Smooth muscle cell (in vitro differentiated cells): ENCODE measurements around the gene SDK1. TPM values are rescaled to one million over a fixed set of nuclear protein-coding genes. Genes with fewer than 3 reads are reported as not detected.
A peak's percentile ranks its signal among the peaks of the same experiment; 100 is the strongest.

Experiments used
- DNase-seq: peaks from one replicate; lab custom pipeline; 2025; ENCODE audit not compliant: unreplicated experiment; lab: John Stamatoyannopoulos, UW
- H2AFZ ChIP-seq: fragments of 200-600 bp; sonication (generic); 2 replicates; pipeline ENCODE4 v1.6.0; 2016; ENCODE audit warnings: antibody characterized with exemption, low read depth, mild to moderate bottlenecking
- H3F3A ChIP-seq: fragments of 200-600 bp; sonication (generic); 2 replicates; pipeline ENCODE4 v1.6.0; 2017; ENCODE audit warnings: antibody characterized with exemption, low read depth
- H3K27ac ChIP-seq: fragments of 200-600 bp; sonication (generic); 2 replicates; pipeline ENCODE4 v1.5.1; 2016; ENCODE audit warnings: low read depth, mild to moderate bottlenecking
- H3K27me3 ChIP-seq: fragments of 200-600 bp; sonication (generic); 2 replicates; pipeline ENCODE4 v1.6.1; 2016; ENCODE audit warnings: low read depth, mild to moderate bottlenecking
- H3K36me3 ChIP-seq: fragments of 200-600 bp; sonication (generic); 2 replicates; pipeline ENCODE4 v1.5.1; 2016; ENCODE audit warnings: low read depth
- H3K4me1 ChIP-seq: fragments of 200-600 bp; sonication (generic); 2 replicates; pipeline ENCODE4 v1.5.1; 2016; ENCODE audit warnings: low read depth
- H3K4me2 ChIP-seq: fragments of 200-600 bp; sonication (generic); 2 replicates; pipeline ENCODE4 v1.6.0; 2016; ENCODE audit warnings: mild to moderate bottlenecking
- H3K4me3 ChIP-seq: fragments of 200-600 bp; sonication (generic); 2 replicates; pipeline ENCODE4 v1.5.1; 2016; ENCODE audit warnings: mild to moderate bottlenecking
- H3K79me2 ChIP-seq: fragments of 200-600 bp; sonication (generic); 2 replicates; pipeline ENCODE4 v1.6.0; 2016; ENCODE audit warnings: low read depth, mild to moderate bottlenecking
- H3K9ac ChIP-seq: fragments of 200-600 bp; sonication (generic); 2 replicates; pipeline ENCODE4 v1.6.0; 2016; ENCODE audit warnings: low read depth
- H3K9me3 ChIP-seq: fragments of 200-600 bp; sonication (generic); replicated peaks from 2 replicates; pipeline ENCODE4 v1.5.1; 2016; ENCODE audit warnings: low read depth
- H4K20me1 ChIP-seq: fragments of 200-600 bp; sonication (generic); 2 replicates; pipeline ENCODE4 v1.6.0; 2016; ENCODE audit warnings: low read depth
- CTCF ChIP-seq: fragments of 200-600 bp; sonication (generic); IDR thresholded peaks from 2 replicates; pipeline ENCODE4 v1.5.1; 2017; ENCODE audit warnings: borderline replicate concordance, mild to moderate bottlenecking, antibody characterized with exemption; ENCODE audit not compliant: insufficient read depth, poor library complexity, severe bottlenecking
- WGBS: methylation state at CpG from one replicate; pipeline ENCODE4 v1.1.7; 2016; ENCODE audit warnings: low lambda C conversion rate; 5-methylcytosine and 5-hydroxymethylcytosine counted together
- polyA plus RNA-seq: library from polyadenylated mRNA; unstranded; fragments of >200 nt; fragmentation: Nextera tagmentation; extraction: Ambion mirVana; gene quantifications from 2 replicates; pipeline ENCODE4 v1.2.1, GENCODE V29; 2016
- total RNA-seq: library from RNA; depleted of rRNA; stranded (reverse); fragments of >200 nt; gene quantifications from 2 replicates; pipeline ENCODE4 v1.2.3, GENCODE V29; 2014

The SDK1 gene
- total and polyA plus RNA-seq, 2 experiments from 2014 or later: 1.1 to 2.5 TPM

GRCh38 chr7:3495954-3496353 lies 194.9 kb downstream of the SDK1 start:
- TF ChIP-seq CTCF: no peak
- DNase-seq: no peak
- WGBS: 27% methylated on average over 5 of the region's 5 CpGs
- no peaks in the 10 kb centered on the region for H3K36me3 ChIP-seq
- peak overlapping the region; percentile 23 for H3K4me2 ChIP-seq
- no peak overlapping the region for H3K27ac ChIP-seq
- H2AFZ ChIP-seq: no peak overlapping the region
- no peak overlapping the region for H3K9ac ChIP-seq
- peaks cover 7% of the 10 kb centered on the region for H3K9me3 ChIP-seq
- no peaks in the 10 kb centered on the region for H3K27me3 ChIP-seq
- H4K20me1 ChIP-seq: no peaks in the 10 kb centered on the region
- no peaks in the 10 kb centered on the region for H3K79me2 ChIP-seq
- H3K4me1 ChIP-seq: no peaks in the 10 kb centered on the region
- peaks cover 6% of the 10 kb centered on the region for H3F3A ChIP-seq
- no peak overlapping the region for H3K4me3 ChIP-seq

DNA sequence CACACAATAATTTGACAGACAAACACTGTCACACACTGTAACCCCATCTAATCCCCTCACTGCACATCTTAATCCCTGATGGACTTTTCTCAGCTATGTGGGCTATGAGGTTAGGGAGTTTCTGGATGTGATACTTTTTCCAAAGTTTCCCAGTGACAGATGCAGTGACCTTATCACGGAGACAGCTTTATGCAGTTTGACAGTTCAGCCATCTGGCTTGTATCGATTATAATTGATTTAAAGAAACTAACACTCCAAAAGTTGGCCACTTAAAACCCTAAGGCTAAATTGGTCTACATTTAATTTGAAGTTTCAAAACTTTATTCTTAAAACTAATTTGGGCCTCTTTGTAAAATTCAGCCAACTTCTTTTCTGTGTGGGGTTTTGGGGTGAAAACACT lies 196.7 kb downstream of the SDK1 start:
- Histone ChIP-seq H3K27ac (no peak overlapping the region), H3K9ac (no peak overlapping the region), H3K79me2 (no peaks in the 10 kb centered on the region), H2AFZ (no peak overlapping the region), H3K4me1 (no peaks in the 10 kb centered on the region), H3K27me3 (no peaks in the 10 kb centered on the region), H3K4me2 (no peak overlapping the region), H3F3A (peaks cover 6% of the 10 kb centered on the region), H3K4me3 (no peak overlapping the region), H4K20me1 (no peaks in the 10 kb centered on the region), H3K36me3 (no peaks in the 10 kb centered on the region), H3K9me3 (peaks cover 7% of the 10 kb centered on the region)
- DNase-seq: no peak
- 45% methylated on average over 2 of the region's 2 CpGs for WGBS
- TF ChIP-seq CTCF: no peak

GRCh38 chr7:3501671-3502070 lies 200.6 kb downstream of the SDK1 start:
- no peak overlapping the region for H3K4me2 ChIP-seq
- TF ChIP-seq CTCF: no peak
- H4K20me1 ChIP-seq: no peaks in the 10 kb centered on the region
- H3K27me3 ChIP-seq: no peaks in the 10 kb centered on the region
- H3K9me3 ChIP-seq: peaks cover 7% of the 10 kb centered on the region
- DNase-seq: no peak
- H3K79me2 ChIP-seq: no peaks in the 10 kb centered on the region
- no peaks in the 10 kb centered on the region for H3K4me1 ChIP-seq
- no peak overlapping the region for H3K27ac ChIP-seq
- no peak overlapping the region for H3K4me3 ChIP-seq
- no peaks in the 10 kb centered on the region for H3K36me3 ChIP-seq
- no peaks in the 10 kb centered on the region for H3F3A ChIP-seq
- no peak overlapping the region for H3K9ac ChIP-seq
- no peak overlapping the region for H2AFZ ChIP-seq

GRCh38 chr7:3504384-3504783 lies 203.3 kb downstream of the SDK1 start:
- no peaks in the 10 kb centered on the region for H4K20me1 ChIP-seq
- H3F3A ChIP-seq: no peaks in the 10 kb centered on the region
- no peak for TF ChIP-seq CTCF
- peaks cover 7% of the 10 kb centered on the region for H3K9me3 ChIP-seq
- WGBS: 93% methylated on average over 1 of the region's 1 CpG
- no peak overlapping the region for H3K27ac ChIP-seq
- H3K4me3 ChIP-seq: no peak overlapping the region
- no peaks in the 10 kb centered on the region for H3K27me3 ChIP-seq
- H3K4me1 ChIP-seq: no peaks in the 10 kb centered on the region
- no peak overlapping the region for H2AFZ ChIP-seq
- no peaks in the 10 kb centered on the region for H3K36me3 ChIP-seq
- no peak for DNase-seq
- no peaks in the 10 kb centered on the region for H3K79me2 ChIP-seq
- no peak overlapping the region for H3K9ac ChIP-seq
- H3K4me2 ChIP-seq: no peak overlapping the region
